ENCODE measurements around the gene NUDT9. TPM values are rescaled to one million over a fixed set of nuclear protein-coding genes. Genes with fewer than 3 reads are reported as not detected.

NUDT9 gene
- total and polyA plus RNA-seq, 2 experiments from 2014 or later: 35.8 to 62.3 TPM

- no peaks in the 10 kb centered on the region for H3K9me2 ChIP-seq (replicated peaks; ENCODE audit: insufficient read depth)
Measured at GRCh38 chr4:87465739-87466366, 43.5 kb downstream of the NUDT9 start.

GRCh38 chr4:87469390-87469789 is 47.0 kb downstream of the NUDT9 start:
- H3K9me2 ChIP-seq (replicated peaks; ENCODE audit: insufficient read depth): no peaks in the 10 kb centered on the region
- H4K20me1 ChIP-seq (ENCODE audit: insufficient read depth, poor library complexity, severe bottlenecking): no peaks in the 10 kb centered on the region
- no peak overlapping the region for H3K27ac ChIP-seq
- WGBS (ENCODE audit: low lambda C conversion rate, missing lambda C conversion rate): 84% methylated on average over 6 of the region's 6 CpGs
- H3K9me3 ChIP-seq (ENCODE audit: low read depth): no peaks in the 10 kb centered on the region
- H3K79me2 ChIP-seq: no peaks in the 10 kb centered on the region
- H3K27me3 ChIP-seq: no peaks in the 10 kb centered on the region
- no peaks in the 10 kb centered on the region for H3K4me1 ChIP-seq (ENCODE audit: insufficient read depth)
- no peak for DNase-seq (ENCODE audit: low spot score)
- H3K36me3 ChIP-seq (replicated peaks; ENCODE audit: insufficient read depth, low read depth): no peaks in the 10 kb centered on the region
- no peak overlapping the region for H2AFZ ChIP-seq
- no peak overlapping the region for H3K4me3 ChIP-seq
- no peak for TF ChIP-seq EZH2phosphoT487 (IDR thresholded peaks at IDR 0.05; ENCODE audit: low read depth, severe bottlenecking, unreplicated experiment)
- TF ChIP-seq EZH2 (IDR thresholded peaks at IDR 0.05; ENCODE audit: borderline replicate concordance): no peak
- no peak for TF ChIP-seq CTCF (IDR thresholded peaks at IDR 0.05; ENCODE audit: poor library complexity)
- no peak overlapping the region for H3K4me2 ChIP-seq

More at GRCh38 chr4:87465739-87466366, 43.5 kb downstream of the NUDT9 start:
- no peaks in the 10 kb centered on the region for H4K20me1 ChIP-seq (ENCODE audit: insufficient read depth, poor library complexity, severe bottlenecking)
- no peaks in the 10 kb centered on the region for H3K36me3 ChIP-seq (replicated peaks; ENCODE audit: insufficient read depth, low read depth)
- no peak overlapping the region for H2AFZ ChIP-seq
- 62% methylated on average over 7 of the region's 7 CpGs for WGBS (ENCODE audit: low lambda C conversion rate, missing lambda C conversion rate)
- peak; percentile 55 for DNase-seq (ENCODE audit: low spot score)
- H3K27ac ChIP-seq: no peak overlapping the region
- no peaks in the 10 kb centered on the region for H3K4me1 ChIP-seq (ENCODE audit: insufficient read depth)
- no peak overlapping the region for H3K4me2 ChIP-seq
- H3K4me3 ChIP-seq: no peak overlapping the region
- no peaks in the 10 kb centered on the region for H3K79me2 ChIP-seq
- H3K27me3 ChIP-seq: no peaks in the 10 kb centered on the region
- H3K9me3 ChIP-seq (ENCODE audit: low read depth): no peaks in the 10 kb centered on the region
- TF ChIP-seq EZH2phosphoT487 (IDR thresholded peaks at IDR 0.05; ENCODE audit: low read depth, severe bottlenecking, unreplicated experiment) (no peak), EZH2 (IDR thresholded peaks at IDR 0.05; ENCODE audit: borderline replicate concordance) (no peak), CTCF (IDR thresholded peaks at IDR 0.05; ENCODE audit: poor library complexity) (peak; percentile 90)

GRCh38 chr4:87476934-87477333 is 54.6 kb downstream of the NUDT9 start:
- no peaks in the 10 kb centered on the region for H3K9me2 ChIP-seq (replicated peaks; ENCODE audit: insufficient read depth)
- no peaks in the 10 kb centered on the region for H3K27me3 ChIP-seq
- no peak overlapping the region for H3K4me2 ChIP-seq
- no peak overlapping the region for H3K27ac ChIP-seq
- H4K20me1 ChIP-seq (ENCODE audit: insufficient read depth, poor library complexity, severe bottlenecking): no peaks in the 10 kb centered on the region
- TF ChIP-seq EZH2phosphoT487 (IDR thresholded peaks at IDR 0.05; ENCODE audit: low read depth, severe bottlenecking, unreplicated experiment) (no peak), EZH2 (IDR thresholded peaks at IDR 0.05; ENCODE audit: borderline replicate concordance) (no peak)
- WGBS (ENCODE audit: low lambda C conversion rate, missing lambda C conversion rate): 68% methylated on average over 3 of the region's 3 CpGs
- H3K4me3 ChIP-seq: no peak overlapping the region
- H3K9me3 ChIP-seq (ENCODE audit: low read depth): no peaks in the 10 kb centered on the region
- no peak for DNase-seq (ENCODE audit: low spot score)
- H3K36me3 ChIP-seq (replicated peaks; ENCODE audit: insufficient read depth, low read depth): no peaks in the 10 kb centered on the region
- no peaks in the 10 kb centered on the region for H3K4me1 ChIP-seq (ENCODE audit: insufficient read depth)
- no peak overlapping the region for H2AFZ ChIP-seq
- H3K79me2 ChIP-seq: no peaks in the 10 kb centered on the region

DNA sequence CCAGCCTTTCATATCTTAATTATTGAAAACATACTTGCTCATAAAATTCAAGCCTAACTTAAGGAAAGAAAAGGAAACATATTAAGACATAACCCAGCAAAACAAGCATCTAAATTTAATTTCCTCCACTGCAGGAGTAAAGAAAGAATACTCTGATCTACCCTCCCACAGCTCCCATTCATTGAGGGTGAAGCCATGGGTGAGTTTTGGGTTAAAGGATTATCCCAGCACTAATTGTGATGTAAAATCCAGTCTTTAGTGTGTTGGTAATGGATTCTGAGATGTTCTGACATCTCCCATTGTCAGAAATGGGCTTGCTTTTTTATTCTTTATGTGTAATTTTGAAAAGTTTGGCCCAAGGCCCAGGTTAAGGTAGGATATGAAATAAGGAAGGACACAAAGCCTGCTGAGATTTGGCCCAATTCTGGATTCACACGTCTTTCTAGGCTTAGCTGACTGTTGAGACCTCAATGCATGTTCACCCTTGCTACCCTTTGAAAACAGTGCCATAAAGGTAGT is 56.4 kb downstream of the NUDT9 start:
- 91% methylated on average over 1 of the region's 1 CpG for WGBS (ENCODE audit: low lambda C conversion rate, missing lambda C conversion rate)
- H3K4me1 ChIP-seq (ENCODE audit: insufficient read depth): no peaks in the 10 kb centered on the region
- no peaks in the 10 kb centered on the region for H3K9me3 ChIP-seq (ENCODE audit: low read depth)
- H3K79me2 ChIP-seq: no peaks in the 10 kb centered on the region
- H3K4me3 ChIP-seq: no peak overlapping the region
- no peaks in the 10 kb centered on the region for H4K20me1 ChIP-seq (ENCODE audit: insufficient read depth, poor library complexity, severe bottlenecking)
- no peak overlapping the region for H3K4me2 ChIP-seq
- DNase-seq (ENCODE audit: low spot score): no peak
- no peak overlapping the region for H2AFZ ChIP-seq
- H3K27ac ChIP-seq: no peak overlapping the region
- no peaks in the 10 kb centered on the region for H3K27me3 ChIP-seq
- H3K36me3 ChIP-seq (replicated peaks; ENCODE audit: insufficient read depth, low read depth): no peaks in the 10 kb centered on the region
- H3K9me2 ChIP-seq (replicated peaks; ENCODE audit: insufficient read depth): no peaks in the 10 kb centered on the region
- TF ChIP-seq EZH2 (IDR thresholded peaks at IDR 0.05; ENCODE audit: borderline replicate concordance) (no peak), EZH2phosphoT487 (IDR thresholded peaks at IDR 0.05; ENCODE audit: low read depth, severe bottlenecking, unreplicated experiment) (no peak), CTCF (IDR thresholded peaks at IDR 0.05; ENCODE audit: poor library complexity) (no peak)
